ENCODE data around the gene REV1.

- TF ChIP-seq CTCF (IDR thresholded peaks at IDR 0.05; ENCODE audit: borderline replicate concordance, extremely low read depth, low read length, poor library complexity, severe bottlenecking): no peak
- TF ChIP-seq EZH2 (IDR thresholded peaks at IDR 0.05; ENCODE audit: borderline replicate concordance, low read depth, low read length, severe bottlenecking): no peak
Observed at GRCh38 chr2:99496021-99496420, 6.2 kb upstream of the REV1 start.
